GM08714 (cell line): ENCODE data around the gene PPFIA3.
A peak's percentile ranks its signal among the peaks of the same experiment; 100 is the strongest.

Experiments used
- H3K4me3 ChIP-seq: fragments of 200-500 bp; sonication (Bioruptor generic); 2 replicates; pipeline ENCODE4 v1.5.1; 2014; ENCODE audit warnings: mild to moderate bottlenecking, low read length, inconsistent platforms
- ZNF274 ChIP-seq: IDR thresholded peaks from 2 replicates; pipeline ENCODE4 v1.6.1; 2012; ENCODE audit warnings: mild to moderate bottlenecking, low read depth, low read length

The PPFIA3 gene

DNA sequence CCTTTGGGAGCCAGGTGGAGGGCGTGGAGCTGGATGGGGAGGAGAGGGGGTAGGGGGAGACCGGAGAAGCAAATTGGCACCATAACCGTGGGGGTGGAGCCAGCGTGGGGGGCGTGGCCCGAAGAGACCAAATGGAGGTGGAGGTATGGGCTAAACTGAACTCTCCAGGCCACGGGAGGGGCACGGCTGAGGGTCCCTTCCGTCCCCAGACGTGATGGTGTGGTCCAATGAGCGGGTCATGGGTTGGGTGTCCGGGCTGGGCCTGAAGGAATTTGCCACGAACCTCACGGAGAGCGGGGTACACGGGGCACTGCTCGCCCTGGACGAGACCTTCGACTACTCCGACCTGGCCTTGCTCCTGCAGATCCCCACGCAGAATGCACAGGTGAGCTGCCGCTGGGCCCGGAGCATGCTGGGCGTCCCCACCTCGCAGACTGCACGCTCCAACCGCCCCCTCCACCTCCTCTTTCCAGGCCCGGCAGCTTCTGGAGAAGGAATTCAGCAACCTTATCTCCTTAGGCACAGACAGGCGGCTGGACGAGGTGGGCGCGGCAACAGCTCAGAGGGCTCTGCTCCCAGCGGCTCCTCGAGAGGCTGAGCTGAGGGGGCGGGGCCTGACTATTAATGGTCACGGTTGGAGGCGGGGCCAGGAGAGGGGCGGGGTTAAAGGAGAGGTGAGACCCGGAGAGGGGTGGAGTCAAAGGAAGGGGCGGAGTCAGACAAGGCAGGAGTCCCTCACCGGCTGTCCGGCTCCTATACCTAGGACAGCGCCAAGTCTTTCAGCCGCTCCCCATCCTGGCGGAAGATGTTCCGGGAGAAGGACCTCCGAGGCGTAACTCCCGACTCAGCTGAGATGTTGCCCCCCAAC, 29.7 kb downstream of the PPFIA3 start:
- H3K4me3 ChIP-seq = peak overlapping the region; percentile 50; the same call in 1 of the 2 replicates
- no peak for TF ChIP-seq ZNF274

DNA sequence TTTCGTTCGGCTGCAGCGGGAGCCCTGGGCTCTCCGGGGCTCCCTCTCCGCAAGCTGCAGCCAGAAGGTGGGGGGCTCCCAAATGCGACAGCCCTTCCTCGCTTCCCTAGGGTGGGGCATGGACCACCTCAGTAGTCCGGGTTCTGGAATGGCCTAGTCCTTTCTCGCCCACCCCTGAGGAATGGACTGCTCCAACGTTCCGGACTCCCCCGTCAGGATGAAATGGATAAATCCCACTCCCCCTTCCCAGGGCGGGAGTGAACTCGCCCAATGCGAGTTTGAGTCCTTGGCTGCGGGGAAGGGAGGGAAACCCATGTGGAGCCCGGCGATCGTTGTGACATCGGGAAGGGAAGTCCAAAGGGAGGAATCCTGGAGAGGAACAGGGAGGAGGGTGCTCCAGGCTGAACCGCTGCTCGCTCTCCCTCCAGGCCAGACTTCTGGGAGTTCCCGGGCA, 30.3 kb downstream of the PPFIA3 start:
- TF ChIP-seq ZNF274 = no peak

DNA sequence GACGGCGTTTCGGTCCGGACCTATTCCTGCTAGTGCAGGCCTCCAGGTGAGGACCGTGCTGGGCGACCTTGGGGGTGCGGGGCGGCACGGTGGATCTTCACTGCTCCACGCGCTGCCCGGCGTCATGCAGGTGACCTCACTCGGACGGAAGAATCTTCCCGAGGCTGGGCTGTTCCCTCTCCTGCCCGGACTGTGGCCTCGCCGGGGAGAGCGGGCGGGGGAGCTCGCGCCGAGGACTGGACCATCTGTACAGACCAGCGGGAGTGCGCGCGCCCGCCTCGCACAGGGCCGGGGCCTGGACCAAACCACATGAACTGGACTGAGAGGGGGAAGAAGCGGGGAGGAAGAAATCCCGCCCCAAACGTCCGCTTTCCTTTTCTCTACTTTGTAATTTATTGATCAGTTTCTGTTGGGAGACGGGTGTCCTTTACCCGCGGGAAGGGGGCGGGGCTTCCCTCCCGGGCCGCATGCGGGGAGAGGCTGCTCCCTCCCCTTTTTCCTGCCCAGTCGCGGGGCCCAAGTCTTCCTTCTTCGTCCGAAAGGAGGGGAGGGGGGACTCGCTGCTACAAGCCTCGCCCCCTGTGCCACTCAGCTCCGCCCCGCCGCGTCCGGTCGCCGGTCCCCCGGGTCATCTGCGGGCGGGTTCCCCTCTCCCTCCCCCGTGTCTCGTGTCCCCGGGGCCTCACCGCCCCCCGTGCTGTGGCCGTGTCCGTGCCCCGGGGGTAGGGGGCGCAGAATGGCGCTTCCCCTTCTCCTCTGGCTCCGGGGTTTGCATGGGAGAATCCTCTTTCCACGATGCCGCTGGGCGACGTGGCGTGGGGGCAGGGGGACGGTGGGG, 31.0 kb downstream of the PPFIA3 start:
- no peak for TF ChIP-seq ZNF274
- peak overlapping the region; percentile 50; the same call in 1 of the 2 replicates for H3K4me3 ChIP-seq

More for the DNA sequence above, 30.3 kb downstream of the PPFIA3 start:
- H3K4me3 ChIP-seq = peak overlapping the region; percentile 50; the same call in 1 of the 2 replicates

DNA sequence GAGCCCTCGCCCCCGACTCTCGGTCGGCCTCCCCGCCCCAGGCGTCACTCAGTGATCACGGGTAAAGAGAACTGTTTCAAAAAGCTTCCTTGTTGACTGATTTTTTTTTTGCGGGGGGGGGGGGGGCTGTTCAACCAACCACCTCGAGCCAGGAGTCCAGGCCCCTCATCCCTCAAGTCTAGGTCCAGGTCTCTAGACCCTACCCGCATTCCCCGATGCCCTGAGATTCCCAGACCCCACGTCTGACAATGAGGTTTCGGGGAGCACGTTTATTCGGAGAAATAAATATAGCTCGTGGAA, 31.6 kb downstream of the PPFIA3 start:
- no peak overlapping the region for H3K4me3 ChIP-seq
- no peak for TF ChIP-seq ZNF274

DNA sequence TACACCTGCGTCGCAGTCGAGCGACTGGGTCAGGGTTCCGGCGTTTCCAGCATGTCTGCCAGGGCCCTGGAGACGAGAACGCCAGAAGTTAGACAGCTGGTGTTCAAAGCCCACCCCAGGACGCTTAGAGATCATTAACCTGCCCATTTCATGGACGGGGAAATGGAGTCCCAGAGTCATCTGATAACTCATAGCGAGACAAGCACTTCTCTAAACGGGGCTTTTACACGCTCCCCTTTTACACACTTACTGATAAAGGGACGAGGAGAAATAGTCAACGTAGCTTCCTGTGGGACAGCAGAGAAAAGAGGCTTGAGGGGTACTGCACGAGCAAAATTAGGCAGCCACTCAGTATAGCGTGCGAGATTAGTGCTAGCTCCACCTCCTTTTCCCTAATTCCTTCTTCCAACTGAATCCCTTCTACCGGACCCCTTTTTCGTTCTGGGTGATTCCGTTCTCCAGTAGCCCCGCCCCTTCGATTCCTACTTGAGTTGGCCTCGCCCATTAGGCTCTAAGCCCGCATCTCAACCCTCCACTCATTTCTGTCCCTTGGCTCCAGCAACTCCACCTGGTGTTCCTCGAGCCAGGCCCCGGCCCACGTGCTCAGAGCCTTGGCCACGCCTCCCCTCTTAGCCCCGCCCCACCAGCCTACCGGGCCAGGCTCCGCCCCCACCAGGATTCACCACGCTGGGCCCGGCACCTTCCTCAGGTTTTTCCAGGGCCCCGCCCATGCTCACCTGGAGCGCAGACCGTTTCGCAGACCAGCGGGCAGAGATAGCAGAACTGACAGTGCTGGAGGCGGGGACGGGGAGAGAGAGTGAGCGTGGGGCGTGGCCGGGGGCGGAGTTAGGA, 32.1 kb downstream of the PPFIA3 start:
- TF ChIP-seq ZNF274 = no peak

DNA sequence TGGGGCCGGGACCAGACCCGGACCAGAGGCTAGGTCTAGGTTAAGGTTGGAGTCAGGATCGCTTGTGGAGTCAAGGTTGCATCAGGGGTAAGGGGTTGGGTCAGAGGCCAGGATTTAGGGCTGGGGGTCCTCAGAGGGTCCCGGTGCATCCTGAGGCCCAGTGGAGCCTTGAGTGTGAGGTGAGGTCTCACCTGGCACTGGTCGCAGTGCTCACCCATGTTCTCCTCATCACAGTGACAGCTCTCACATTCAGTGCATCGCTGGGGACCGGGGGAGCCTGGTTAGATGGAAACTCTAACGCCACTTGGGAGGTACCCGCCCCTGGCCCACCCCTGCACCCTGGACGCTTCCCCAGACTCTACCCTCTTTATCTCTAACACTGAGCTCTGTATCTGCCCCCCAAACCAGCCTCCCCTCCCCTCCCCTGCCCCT, 32.8 kb downstream of the PPFIA3 start:
- no peak overlapping the region for H3K4me3 ChIP-seq
- no peak for TF ChIP-seq ZNF274

More for the DNA sequence above, 32.1 kb downstream of the PPFIA3 start:
- no peak overlapping the region for H3K4me3 ChIP-seq

DNA sequence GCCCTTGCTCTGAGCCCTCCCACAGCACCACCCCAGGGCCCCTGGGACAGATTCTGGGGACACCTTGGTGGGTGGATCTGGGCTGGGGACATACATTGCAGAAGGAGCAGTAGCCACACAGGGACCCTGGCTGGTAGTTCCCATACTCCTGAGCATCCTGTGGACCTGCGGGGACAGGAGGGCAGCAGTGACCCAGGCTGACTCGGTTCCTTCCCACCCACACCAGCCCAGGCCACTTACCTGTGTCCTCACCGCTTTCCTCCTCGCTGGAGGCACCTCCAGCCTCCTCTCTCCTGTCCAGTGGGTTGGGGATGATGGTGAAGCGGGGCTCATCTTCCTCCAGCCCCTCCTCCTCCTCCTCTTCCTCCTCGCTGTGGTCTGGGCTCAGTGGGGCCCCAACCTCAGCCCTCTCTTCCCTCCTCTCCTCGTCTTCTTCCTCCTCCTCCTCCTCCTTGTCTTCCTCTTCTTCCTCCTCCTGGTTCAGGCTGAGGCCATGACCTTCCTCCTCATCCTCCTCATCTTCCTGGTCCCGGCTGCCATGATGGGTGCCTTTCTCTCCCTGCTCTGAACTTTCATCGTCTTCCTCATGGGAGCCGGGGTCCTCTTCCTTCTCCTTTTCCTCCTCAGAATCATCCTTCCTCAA, 33.9 kb downstream of the PPFIA3 start:
- H3K4me3 ChIP-seq = no peak overlapping the region
- TF ChIP-seq ZNF274 = no peak

DNA sequence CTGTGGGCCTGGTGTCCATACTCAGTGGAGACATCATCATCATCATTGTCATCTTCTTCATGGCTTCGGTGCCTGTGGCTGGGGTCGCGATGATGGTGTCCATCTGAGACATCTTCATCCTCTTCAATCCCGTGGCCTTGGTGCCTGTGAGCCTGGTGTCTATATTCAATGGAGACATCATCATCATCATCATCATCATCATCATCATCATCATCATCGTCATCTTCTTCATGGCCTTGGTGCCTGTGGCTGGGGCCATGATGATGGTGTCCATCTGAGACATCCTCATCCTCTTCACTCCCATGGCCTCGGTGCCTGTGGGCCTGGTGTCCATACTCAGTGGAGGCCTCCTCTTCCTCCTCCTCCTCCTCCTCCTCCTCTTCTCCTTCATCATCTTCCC, 34.9 kb downstream of the PPFIA3 start:
- H3K4me3 ChIP-seq = no peak overlapping the region
- TF ChIP-seq ZNF274 = no peak

DNA sequence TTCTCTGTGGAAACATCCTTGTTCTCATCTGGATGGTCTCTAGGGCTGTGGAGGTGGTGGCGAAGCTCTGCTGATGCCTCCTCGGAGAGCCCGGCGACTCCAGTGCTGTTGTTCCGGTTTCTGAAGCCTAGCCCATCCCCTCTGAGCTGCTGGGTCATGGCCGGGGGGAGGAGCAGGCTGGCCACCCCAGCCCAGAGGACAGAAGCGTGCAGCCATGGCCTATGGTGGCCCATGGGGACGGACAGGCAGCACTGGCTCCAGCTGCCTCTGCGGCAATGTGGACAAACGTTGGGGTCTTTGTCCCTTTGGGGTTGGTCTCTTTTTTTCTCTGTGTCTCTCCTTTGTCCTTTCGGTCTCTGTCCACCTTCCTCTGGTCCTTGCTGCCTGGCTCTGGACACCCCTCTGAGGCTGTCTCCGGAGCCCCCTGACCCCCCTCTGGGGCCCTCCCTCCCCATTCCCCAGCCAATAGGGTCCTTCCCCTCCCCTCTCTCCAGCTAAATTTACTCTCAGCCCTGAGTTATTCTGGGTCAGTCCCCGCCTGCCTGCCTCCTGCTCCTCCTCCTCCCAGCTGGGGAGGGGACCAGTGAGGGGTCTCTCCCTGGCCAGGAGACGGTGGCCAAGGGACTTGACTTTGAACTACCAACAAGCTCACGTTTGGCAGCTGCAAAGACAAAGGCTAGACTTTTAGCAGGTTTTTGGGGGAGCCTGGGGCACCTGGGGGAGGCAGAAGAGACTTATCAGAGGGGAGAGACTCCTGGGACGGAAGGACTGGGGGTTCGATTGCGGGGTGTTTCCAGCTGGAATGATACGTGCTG, 35.9 kb downstream of the PPFIA3 start, which contains the start of gene HRC:
TSS of gene HRC (minus strand) at position 392 of the 815 bp plus-strand sequence. CDS start at position 233, 159 bp downstream.
- no peak for TF ChIP-seq ZNF274
- no peak within 1 kb of the TSS for H3K4me3 ChIP-seq

DNA sequence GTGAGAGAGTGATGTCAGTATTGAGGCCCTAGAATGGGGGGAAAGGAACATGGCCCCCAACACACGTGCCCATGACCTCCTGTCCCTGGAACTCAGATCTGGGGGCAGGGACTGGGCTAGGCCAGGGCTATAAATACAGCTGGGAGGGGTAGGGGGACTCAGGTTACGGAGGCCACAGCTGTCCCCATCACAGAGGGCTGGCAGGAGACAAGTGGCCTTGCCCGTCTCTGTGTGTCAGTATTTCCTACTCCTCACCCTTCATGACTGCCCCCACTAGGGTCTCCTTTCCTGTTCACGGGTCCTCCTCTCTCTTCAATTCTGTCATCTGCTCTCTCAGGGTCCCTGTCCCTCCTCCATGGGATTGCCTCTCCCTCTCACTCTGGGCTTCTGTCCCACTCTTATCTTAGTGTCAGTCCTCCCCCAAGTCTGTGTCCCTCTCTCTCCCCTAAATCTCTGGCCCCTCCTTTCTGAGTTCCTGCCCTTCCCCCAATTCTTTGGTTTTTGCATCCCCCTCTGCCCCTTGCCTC, 36.5 kb downstream of the PPFIA3 start:
- no peak for TF ChIP-seq ZNF274
- no peak overlapping the region for H3K4me3 ChIP-seq

DNA sequence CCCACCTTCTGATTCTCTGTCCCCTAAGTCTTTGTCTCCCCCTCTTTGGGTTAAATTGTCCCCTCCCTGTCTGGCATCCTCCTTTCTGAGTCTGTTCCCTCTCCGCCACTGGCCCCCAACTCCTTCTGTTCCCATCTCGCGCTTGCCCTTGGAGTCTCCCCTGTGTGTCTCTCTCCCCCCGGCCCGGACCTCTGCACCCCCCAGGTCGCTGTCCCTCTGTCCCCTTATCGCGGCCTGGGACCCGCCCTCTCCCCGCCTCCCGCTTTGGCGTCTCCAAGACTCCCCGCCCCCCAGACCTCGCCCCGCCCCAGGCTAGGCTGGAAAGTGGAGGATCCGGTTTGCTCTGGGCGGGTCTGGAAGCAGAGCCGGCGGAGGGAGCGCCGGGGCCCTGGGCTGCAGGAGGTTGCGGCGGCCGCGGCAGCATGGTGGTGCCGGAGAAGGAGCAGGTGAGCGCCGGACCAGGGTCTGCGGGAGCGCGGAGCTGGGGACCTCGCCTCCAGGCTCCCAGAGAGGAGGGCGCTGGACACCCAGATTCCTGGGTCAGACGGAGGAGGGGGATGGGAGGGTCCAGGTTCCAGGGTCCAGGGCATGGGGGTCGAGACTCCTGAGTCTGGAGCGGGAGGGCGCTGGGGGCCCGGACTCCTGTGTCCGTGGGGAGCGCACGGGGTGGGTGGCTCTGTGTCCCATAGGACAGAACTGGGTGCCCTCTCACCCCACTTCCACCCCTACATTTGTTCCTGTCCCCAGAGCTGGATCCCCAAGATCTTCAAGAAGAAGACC, 38.3 kb downstream of the PPFIA3 start, which contains the start of gene TRPM4:
TSS of gene TRPM4 (plus strand) at position 348 of the 780 bp plus-strand sequence. CDS start at position 423, 75 bp downstream.
- no peak within 1 kb of the TSS; the same call in 1 of the 2 replicates for H3K4me3 ChIP-seq
- TF ChIP-seq ZNF274 = no peak

DNA sequence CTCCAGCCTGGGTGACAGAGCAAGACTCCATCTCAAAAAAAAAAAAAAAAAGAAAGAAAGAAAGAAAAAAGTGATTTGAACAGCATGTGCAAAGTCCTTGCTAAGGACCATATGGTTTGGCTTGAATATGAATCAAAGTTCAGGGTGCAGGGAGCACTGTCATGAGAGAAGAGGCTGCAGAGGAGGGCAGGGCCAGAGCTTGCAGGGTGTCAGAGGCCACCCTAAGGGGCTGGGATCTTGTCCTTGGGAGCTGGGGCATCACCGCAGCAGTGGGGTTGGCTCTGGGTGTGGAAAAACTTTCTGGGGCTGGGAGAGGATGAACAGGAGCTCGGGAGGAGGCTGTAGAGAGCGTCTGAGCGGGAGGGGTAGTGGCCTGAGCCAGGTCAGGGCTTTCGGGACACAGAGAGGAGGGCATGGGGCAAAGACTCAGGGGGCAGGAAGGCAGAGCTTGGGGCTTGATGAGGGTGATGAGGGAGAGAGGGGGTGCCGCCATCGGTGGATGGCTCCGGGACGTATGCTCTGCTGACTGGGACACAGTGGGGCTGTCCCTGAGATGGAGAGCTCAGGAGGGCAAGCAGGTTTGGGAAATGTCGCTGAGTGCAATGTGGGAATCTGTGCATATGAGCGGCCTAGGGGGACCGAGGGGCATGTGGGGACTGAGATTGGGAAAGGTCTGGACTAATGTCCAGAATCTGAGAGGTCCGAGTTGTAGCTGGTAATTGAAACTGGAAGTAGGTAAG, 41.3 kb downstream of the PPFIA3 start:
- no peak for TF ChIP-seq ZNF274
- no peak overlapping the region for H3K4me3 ChIP-seq
